Fibroblast of lung (primary cell): ENCODE measurements around the gene SSPN.

ENCODE experiments used
- EZH2 ChIP-seq: IDR thresholded peaks from 2 replicates; pipeline ENCODE4 v1.5.1; 2012; ENCODE audit warnings: low read length, control low read depth, mild to moderate bottlenecking; ENCODE audit errors: missing control alignments
- TF ChIP-seq, protein P1 (sequence below), 2 donors: IDR thresholded peaks in 1 of 2; conservative IDR thresholded peaks in 1 of 2; 1 replicate in 1 of 2; 2 replicates in 1 of 2; pipeline ENCODE4 v1.5.1; 2011 to 2012; ENCODE audit warnings: low read length in 2 of 2, control low read depth in 1 of 2, inconsistent platforms in 1 of 2, low read depth in 1 of 2, mild to moderate bottlenecking in 1 of 2

GRCh38 chr12:26195641-26196420, 458 bp downstream of the SSPN start:
- TF ChIP-seq EZH2, result no peak
- TF ChIP-seq, protein P1, sequence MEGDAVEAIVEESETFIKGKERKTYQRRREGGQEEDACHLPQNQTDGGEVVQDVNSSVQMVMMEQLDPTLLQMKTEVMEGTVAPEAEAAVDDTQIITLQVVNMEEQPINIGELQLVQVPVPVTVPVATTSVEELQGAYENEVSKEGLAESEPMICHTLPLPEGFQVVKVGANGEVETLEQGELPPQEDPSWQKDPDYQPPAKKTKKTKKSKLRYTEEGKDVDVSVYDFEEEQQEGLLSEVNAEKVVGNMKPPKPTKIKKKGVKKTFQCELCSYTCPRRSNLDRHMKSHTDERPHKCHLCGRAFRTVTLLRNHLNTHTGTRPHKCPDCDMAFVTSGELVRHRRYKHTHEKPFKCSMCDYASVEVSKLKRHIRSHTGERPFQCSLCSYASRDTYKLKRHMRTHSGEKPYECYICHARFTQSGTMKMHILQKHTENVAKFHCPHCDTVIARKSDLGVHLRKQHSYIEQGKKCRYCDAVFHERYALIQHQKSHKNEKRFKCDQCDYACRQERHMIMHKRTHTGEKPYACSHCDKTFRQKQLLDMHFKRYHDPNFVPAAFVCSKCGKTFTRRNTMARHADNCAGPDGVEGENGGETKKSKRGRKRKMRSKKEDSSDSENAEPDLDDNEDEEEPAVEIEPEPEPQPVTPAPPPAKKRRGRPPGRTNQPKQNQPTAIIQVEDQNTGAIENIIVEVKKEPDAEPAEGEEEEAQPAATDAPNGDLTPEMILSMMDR (conservative IDR thresholded peaks at IDR 0.05 in 1 of 2, IDR thresholded peaks at IDR 0.05 in 1 of 2; ENCODE audit: low read depth in 1 of 2, low read length in 2 of 2), result no peak
